CD4-positive, alpha-beta T cell (primary cell): ENCODE data around the gene VEPH1. TPM values are rescaled to one million over a fixed set of nuclear protein-coding genes. Genes with fewer than 3 reads are reported as not detected.

Experiments
- ATAC-seq: fragments of 200-7000 bp; cut with Tn5 transposase; one replicate; pipeline ENCODE4 v1.10.0; 2022; ENCODE audit warnings: mild to moderate bottlenecking; ENCODE audit not compliant: poor library complexity
- CTCF ChIA-PET: fragments of 350-600 bp; sonication (Branson Sonifier 250); formaldehyde crosslinking; loops from one replicate; lab custom pipeline; 2021; ENCODE audit warnings: antibody characterized with exemption, inconsistent platforms; lab: Charles Lee
- POLR2A ChIA-PET: fragments of 350-600 bp; sonication (Branson Sonifier 250); formaldehyde crosslinking; loops from one replicate; lab custom pipeline; 2021; ENCODE audit warnings: antibody characterized with exemption, inconsistent platforms; lab: Charles Lee
- DNase-seq, 14 experiments: peaks; one replicate each; pipeline ENCODE4 v3.0.0-alpha.2; 2013 to 2020; ENCODE audit warnings: mixed read lengths in 2 of 14
- H3K27ac ChIP-seq, 2 donors: one replicate each; pipeline versions ENCODE4 v1.5.1 to v1.7.0; 2013; ENCODE audit warnings: low read length in 2 of 2, low read depth in 1 of 2, mild to moderate bottlenecking in 1 of 2
- H3K27me3 ChIP-seq, 2 experiments: 1 replicate in 1 of 2; 2 replicates in 1 of 2; pipeline versions ENCODE4 v1.6.1 to v1.7.0; 2013; ENCODE audit warnings: low read length in 2 of 2, control low read depth in 1 of 2, mild to moderate bottlenecking in 1 of 2, moderate library complexity in 1 of 2; ENCODE audit not compliant: insufficient read depth in 2 of 2, control insufficient read depth in 1 of 2
- H3K36me3 ChIP-seq: one replicate; pipeline ENCODE4 v1.6.1; 2013; ENCODE audit warnings: low read length, control low read depth; ENCODE audit not compliant: insufficient read depth
- H3K4me1 ChIP-seq: one replicate; pipeline ENCODE4 v1.6.1; 2013; ENCODE audit warnings: low read length, control low read depth; ENCODE audit not compliant: insufficient read depth
- H3K4me3 ChIP-seq: one replicate; pipeline ENCODE4 v1.5.1; 2013; ENCODE audit warnings: mild to moderate bottlenecking, low read length, moderate library complexity
- H3K9me3 ChIP-seq, 2 experiments: 1 replicate in 1 of 2; 2 replicates in 1 of 2; pipeline versions ENCODE4 v1.6.1 to v1.7.0; 2013; ENCODE audit warnings: low read length in 2 of 2, mild to moderate bottlenecking in 2 of 2, control low read depth in 1 of 2, moderate library complexity in 1 of 2; ENCODE audit not compliant: control insufficient read depth in 1 of 2, insufficient read depth in 1 of 2
- H3K27ac Mint-ChIP-seq: one replicate; pipeline ENCODE4 v1.8.0; 2020; ENCODE audit warnings: mixed read lengths
- H3K27me3 Mint-ChIP-seq: one replicate; pipeline ENCODE4 v1.8.0; 2021; ENCODE audit warnings: mixed read lengths
- H3K36me3 Mint-ChIP-seq: one replicate; pipeline ENCODE4 v1.8.0; 2021; ENCODE audit warnings: low read depth, mixed read lengths
- H3K4me1 Mint-ChIP-seq: one replicate; pipeline ENCODE4 v1.8.0; 2021; ENCODE audit warnings: low read depth, mixed read lengths
- H3K4me3 Mint-ChIP-seq: one replicate; pipeline ENCODE4 v1.8.0; 2020; ENCODE audit warnings: mild to moderate bottlenecking, mixed read lengths
- H3K9me3 Mint-ChIP-seq: one replicate; pipeline ENCODE4 v1.8.0; 2020; ENCODE audit warnings: mixed read lengths
- intact Hi-C, 2 experiments: fragments of 100-400 bp; cut with DNase I in 1 of 2; cut with micrococcal nuclease in 1 of 2; formaldehyde crosslinking; loops; one replicate each; pipeline versions ENCODE4 v1.15.1 to v1.9.0; 2023 to 2025; cut with DNase I, micrococcal nuclease
- total RNA-seq, 174 experiments: library from RNA in 2 of 174; stranded (reverse) in 2 of 174; gene quantifications; one replicate each; pipeline ENCODE4 v1.2.3 and lab custom pipeline; 2021 to 2026
- TF ChIP-seq, protein P1 (sequence below): fragments of 200-600 bp; IDR thresholded peaks from one replicate; pipeline ENCODE4 v1.8.0; 2022; ENCODE audit warnings: antibody characterized with exemption, mild to moderate bottlenecking

The VEPH1 gene
- total RNA-seq, 2 experiments from 2014 or later: not detected

DNA sequence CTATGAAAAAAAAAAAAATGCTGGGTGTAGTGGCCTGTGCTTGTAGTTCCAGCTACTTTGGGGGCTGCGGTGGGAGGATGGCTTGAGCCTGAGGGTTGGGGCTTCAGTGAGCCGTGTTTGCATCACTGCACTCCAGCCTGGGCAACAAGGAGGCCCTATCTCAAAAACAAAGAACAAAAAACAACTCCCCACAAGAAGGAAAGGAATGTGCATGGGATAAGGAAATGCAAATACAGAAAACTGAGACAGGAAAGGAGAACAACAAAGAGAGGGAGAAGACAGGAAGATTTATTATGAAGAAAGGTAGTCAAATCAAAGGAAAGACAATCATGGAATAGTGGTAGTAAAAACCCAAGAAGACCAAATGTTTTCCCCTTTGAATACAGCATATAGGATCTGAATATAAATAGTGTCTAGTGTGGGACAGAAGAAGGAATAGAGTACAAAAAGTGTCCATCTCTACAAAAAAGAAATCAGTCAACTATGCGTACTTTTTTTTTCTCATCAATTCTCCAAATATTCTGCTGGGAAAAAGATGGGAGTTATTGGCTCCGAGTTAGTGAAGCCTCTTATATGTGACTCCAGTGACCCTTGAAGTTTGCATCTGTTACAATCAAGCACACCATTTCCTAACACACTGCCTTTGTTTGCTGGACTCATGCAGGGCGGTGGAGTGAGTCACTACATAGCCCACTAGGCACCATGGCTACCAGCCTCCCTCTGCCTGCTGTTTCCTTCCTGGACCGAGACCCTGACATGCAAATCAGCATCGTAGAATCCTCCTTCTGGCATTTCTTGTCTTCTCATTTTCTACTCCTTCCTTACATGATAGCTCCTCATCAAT, 167.8 kb downstream of the VEPH1 start:
- TF ChIP-seq, protein P1, sequence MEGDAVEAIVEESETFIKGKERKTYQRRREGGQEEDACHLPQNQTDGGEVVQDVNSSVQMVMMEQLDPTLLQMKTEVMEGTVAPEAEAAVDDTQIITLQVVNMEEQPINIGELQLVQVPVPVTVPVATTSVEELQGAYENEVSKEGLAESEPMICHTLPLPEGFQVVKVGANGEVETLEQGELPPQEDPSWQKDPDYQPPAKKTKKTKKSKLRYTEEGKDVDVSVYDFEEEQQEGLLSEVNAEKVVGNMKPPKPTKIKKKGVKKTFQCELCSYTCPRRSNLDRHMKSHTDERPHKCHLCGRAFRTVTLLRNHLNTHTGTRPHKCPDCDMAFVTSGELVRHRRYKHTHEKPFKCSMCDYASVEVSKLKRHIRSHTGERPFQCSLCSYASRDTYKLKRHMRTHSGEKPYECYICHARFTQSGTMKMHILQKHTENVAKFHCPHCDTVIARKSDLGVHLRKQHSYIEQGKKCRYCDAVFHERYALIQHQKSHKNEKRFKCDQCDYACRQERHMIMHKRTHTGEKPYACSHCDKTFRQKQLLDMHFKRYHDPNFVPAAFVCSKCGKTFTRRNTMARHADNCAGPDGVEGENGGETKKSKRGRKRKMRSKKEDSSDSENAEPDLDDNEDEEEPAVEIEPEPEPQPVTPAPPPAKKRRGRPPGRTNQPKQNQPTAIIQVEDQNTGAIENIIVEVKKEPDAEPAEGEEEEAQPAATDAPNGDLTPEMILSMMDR: no peak
- H3K36me3 Mint-ChIP-seq: peaks cover 5% of the 10 kb centered on the region
- ChIA-PET POLR2A (no interaction called here), CTCF (interaction anchor here (1.1 kb wide), 1 partner anchor 11 kb away, joined by 3 read pairs; no protein-coding TSS in a partner anchor)
- Histone ChIP-seq H3K9me3 (peaks cover 0 to 10% of the 10 kb centered on the region in 2 experiments), H3K27me3 (no peaks in the 10 kb centered on the region), H3K36me3 (no peaks in the 10 kb centered on the region), H3K27ac (no peak overlapping the region), H3K4me1 (no peaks in the 10 kb centered on the region), H3K4me3 (no peak overlapping the region)
- no peak overlapping the region for H3K27ac Mint-ChIP-seq
- no peak for ATAC-seq
- no peaks in the 10 kb centered on the region for H3K9me3 Mint-ChIP-seq
- no peaks in the 10 kb centered on the region for H3K4me1 Mint-ChIP-seq
- H3K27me3 Mint-ChIP-seq: no peaks in the 10 kb centered on the region
- no peak overlapping the region for H3K4me3 Mint-ChIP-seq
- no peak for DNase-seq
- intact Hi-C loops: no loop called here

DNA sequence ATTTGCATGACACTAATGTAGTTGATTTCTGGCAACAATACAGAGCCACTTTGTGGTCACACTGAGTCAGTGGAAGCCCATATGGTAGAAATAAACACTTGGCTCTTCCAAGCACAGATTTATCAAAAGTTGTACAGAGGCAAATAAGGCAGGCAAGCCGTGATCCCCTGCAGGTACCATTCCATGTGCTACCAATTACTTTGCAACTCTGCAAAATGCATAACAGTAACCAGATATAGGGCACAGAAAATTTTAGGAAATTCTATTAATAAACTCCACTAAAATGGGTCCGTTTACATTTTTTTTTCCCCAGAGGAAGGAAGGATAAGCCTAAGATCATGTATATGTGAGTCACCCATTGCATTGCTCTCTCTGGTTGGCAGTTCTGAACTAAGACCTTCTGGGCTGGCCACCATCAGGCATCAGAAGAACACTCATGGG, 169.6 kb downstream of the VEPH1 start:
- no peaks in the 10 kb centered on the region for H3K9me3 Mint-ChIP-seq
- CTCF ChIA-PET: no interaction called here
- H3K4me3 Mint-ChIP-seq: no peak overlapping the region
- Histone ChIP-seq H3K4me1 (no peaks in the 10 kb centered on the region), H3K27me3 (no peaks in the 10 kb centered on the region), H3K4me3 (no peak overlapping the region), H3K27ac (no peak overlapping the region), H3K36me3 (no peaks in the 10 kb centered on the region), H3K9me3 (no peaks in the 10 kb centered on the region)
- H3K36me3 Mint-ChIP-seq: peaks cover 5% of the 10 kb centered on the region
- H3K27me3 Mint-ChIP-seq: no peaks in the 10 kb centered on the region
- no peak overlapping the region for H3K27ac Mint-ChIP-seq
- no peak for DNase-seq
- no peak for ATAC-seq
- TF ChIP-seq, protein P1: no peak
- POLR2A ChIA-PET: no interaction called here
- intact Hi-C loops: no loop called here
- no peaks in the 10 kb centered on the region for H3K4me1 Mint-ChIP-seq

DNA sequence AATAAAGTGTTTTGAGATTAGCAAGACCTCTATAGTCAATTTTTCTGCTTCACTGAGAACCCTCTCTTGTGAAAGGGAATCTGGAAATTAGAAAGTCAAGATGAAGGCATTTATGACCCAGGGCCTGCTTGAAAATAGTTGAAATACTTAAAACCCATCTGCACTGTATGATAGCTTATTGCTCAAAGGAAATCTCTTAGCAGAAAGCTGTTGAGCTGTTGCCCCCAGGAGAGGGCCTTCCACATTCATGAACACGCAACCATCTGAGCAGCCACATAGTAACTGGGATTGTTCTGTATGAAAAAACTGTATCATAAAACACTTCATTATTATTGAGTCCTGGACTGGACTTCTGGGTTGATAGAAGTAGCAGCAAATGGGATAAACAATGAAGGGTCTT, 173.0 kb downstream of the VEPH1 start:
- ATAC-seq: no peak
- H3K27ac Mint-ChIP-seq: no peak overlapping the region
- ChIA-PET POLR2A (no interaction called here), CTCF (no interaction called here)
- Histone ChIP-seq H3K36me3 (no peaks in the 10 kb centered on the region), H3K4me1 (no peaks in the 10 kb centered on the region), H3K27me3 (no peaks in the 10 kb centered on the region), H3K4me3 (no peak overlapping the region), H3K27ac (no peak overlapping the region), H3K9me3 (no peaks in the 10 kb centered on the region)
- H3K27me3 Mint-ChIP-seq: no peaks in the 10 kb centered on the region
- DNase-seq: no peak
- no peaks in the 10 kb centered on the region for H3K4me1 Mint-ChIP-seq
- peaks cover 4% of the 10 kb centered on the region for H3K9me3 Mint-ChIP-seq
- peaks cover 5% of the 10 kb centered on the region for H3K36me3 Mint-ChIP-seq
- intact Hi-C loops: no loop called here
- H3K4me3 Mint-ChIP-seq: no peak overlapping the region
- TF ChIP-seq, protein P1: no peak
